Thymus (tissue), 11 donors: Measurements from ENCODE around the gene TAF15. TPM values are rescaled to one million over a fixed set of nuclear protein-coding genes. Genes with fewer than 3 reads are reported as not detected.

ENCODE experiments used
- DNase-seq, 9 donors: peaks; one replicate each; pipeline ENCODE4 v3.0.0-alpha.2; 2013; ENCODE audit warnings: low spot score in 9 of 9, low read depth in 6 of 9, missing footprints in 1 of 9
- H3K27ac ChIP-seq, 2 donors: one replicate each; pipeline ENCODE4 v1.5.1; 2013; ENCODE audit warnings: control low read depth in 1 of 2, low read depth in 1 of 2, low read length in 1 of 2, mild to moderate bottlenecking in 1 of 2, moderate library complexity in 1 of 2
- H3K27me3 ChIP-seq, 2 donors: one replicate each; pipeline ENCODE4 v1.5.1; 2013; ENCODE audit warnings: low read length in 1 of 2; ENCODE audit not compliant: control insufficient read depth in 2 of 2, insufficient read depth in 1 of 2
- H3K36me3 ChIP-seq, 2 donors: one replicate each; pipeline ENCODE4 v1.5.1; 2013; ENCODE audit warnings: low read length in 1 of 2, mild to moderate bottlenecking in 1 of 2, moderate library complexity in 1 of 2; ENCODE audit not compliant: control insufficient read depth in 2 of 2, insufficient read depth in 2 of 2
- H3K4me1 ChIP-seq, 2 donors: one replicate each; pipeline ENCODE4 v1.5.1; 2013; ENCODE audit warnings: low read length in 2 of 2; ENCODE audit not compliant: control insufficient read depth in 2 of 2, insufficient read depth in 2 of 2
- H3K4me3 ChIP-seq, 2 donors: one replicate each; pipeline ENCODE4 v1.5.1; 2013; ENCODE audit warnings: low read length in 2 of 2, control low read depth in 1 of 2, mild to moderate bottlenecking in 1 of 2
- H3K9me3 ChIP-seq, 2 donors: one replicate each; pipeline ENCODE4 v1.5.1; 2013; ENCODE audit warnings: low read length in 1 of 2, mild to moderate bottlenecking in 1 of 2; ENCODE audit not compliant: control insufficient read depth in 2 of 2, insufficient read depth in 1 of 2
- WGBS: extraction: QIAGEN DNeasy Blood & Tissue Kit; methylation state at CpG from one replicate; pipeline ENCODE4 v1.1.7; 2013; 5-methylcytosine and 5-hydroxymethylcytosine counted together
- polyA plus RNA-seq: library from polyadenylated mRNA; stranded (reverse); fragments of 200-250 nt; gene quantifications from one replicate; pipeline ENCODE4 v1.2.3, GENCODE V29; 2013
- total RNA-seq: library from RNA; stranded (reverse); fragments of 120-200 nt; gene quantifications from one replicate; pipeline ENCODE4 v1.2.4, GENCODE V29; 2013
- donor health status: healthy.

The TAF15 gene
- total and polyA plus RNA-seq, 2 donors: 26.1 to 95.9 TPM

DNA sequence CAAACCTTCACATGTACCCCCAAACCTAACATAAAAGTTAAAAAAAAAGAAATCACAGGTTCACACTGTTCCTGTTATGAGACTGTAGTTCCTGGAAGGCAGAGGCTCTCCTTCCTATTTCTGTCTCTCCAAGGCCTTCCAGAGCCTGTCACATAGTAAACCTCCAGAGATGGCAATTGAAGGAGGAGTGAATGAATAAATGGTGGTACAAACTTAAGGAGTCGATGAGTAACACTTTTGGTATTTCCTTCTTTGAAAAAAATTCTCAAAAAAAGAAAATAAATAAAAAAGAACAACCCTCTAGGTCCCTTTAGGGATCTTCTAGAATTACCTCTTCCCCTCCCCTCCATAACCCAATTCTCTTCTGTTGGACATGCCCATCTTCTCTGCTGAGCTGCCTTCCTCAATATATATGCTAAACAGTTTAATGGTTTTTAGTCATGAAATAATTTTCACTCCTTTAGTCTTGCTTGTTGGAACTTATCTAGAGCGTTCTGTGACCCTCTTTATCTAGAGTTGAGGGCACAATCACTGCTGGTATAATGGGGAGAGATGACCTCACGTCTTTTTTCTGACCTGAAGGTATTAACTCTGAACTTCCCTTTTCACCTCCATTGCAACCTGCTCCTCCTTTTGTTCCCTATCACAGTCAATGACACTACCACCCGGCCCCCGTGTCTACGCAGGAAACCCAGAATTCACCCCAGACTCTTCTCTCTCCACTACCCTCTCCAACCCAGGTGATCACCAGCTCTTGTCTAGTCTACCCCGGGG is 1.7 kb upstream of the TAF15 start:
- DNase-seq: no peak
- Histone ChIP-seq H3K27me3 (no peaks in the 10 kb centered on the region), H3K36me3 (peaks cover 0 to 4% of the 10 kb centered on the region in 2 donors), H3K4me3 (no peak overlapping the region), H3K27ac (no peak overlapping the region), H3K9me3 (peaks cover 0 to 3% of the 10 kb centered on the region in 2 donors), H3K4me1 (peaks cover 17 to 28% of the 10 kb centered on the region in 2 donors)
- WGBS: 91% methylated on average over 7 of the region's 7 CpGs

DNA sequence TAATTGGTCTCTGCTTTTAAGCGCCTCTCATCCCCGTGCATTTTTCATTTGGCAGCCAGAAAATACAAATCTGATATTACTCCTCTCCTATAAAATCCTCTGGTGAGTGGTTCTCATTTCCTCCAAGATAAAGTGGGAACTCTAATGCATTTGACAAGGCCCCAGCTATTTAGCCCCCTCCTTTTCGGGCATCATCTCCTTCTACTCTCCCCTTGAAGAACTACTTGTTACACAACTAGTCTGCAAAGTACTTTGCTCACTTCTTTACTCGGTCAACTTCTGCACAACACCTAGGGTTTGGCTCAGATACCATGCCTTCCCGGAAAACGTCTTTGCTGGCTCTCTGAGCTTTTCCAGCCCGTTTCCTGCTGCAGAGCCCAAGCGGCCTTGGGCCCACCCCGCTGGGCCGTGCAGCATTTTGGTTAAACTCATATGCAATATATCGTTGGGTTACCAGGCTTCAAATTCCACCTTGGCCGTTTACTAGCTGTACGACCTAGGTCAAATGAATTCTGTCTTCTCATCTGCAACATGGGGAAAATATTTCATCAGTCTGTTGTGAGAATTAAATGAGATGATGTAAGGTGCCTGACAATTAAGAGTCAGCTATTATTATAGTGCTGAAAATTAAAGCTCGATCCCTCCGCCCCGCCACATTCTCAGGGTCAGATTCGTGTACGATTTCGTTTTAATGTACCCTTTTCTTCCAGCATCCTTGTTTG is 883 bp upstream of the TAF15 start:
- H3K9me3 ChIP-seq: peaks cover 0 to 3% of the 10 kb centered on the region in 2 donors
- no peak for DNase-seq
- peak overlapping the region; percentile 93 to 99 for H3K27ac ChIP-seq
- H3K36me3 ChIP-seq: peaks cover 0 to 4% of the 10 kb centered on the region in 2 donors
- H3K27me3 ChIP-seq: no peaks in the 10 kb centered on the region
- H3K4me3 ChIP-seq: peak overlapping the region; percentile 81 to 98
- WGBS: 40% methylated on average over 19 of the region's 19 CpGs
- peaks cover 17 to 31% of the 10 kb centered on the region in 2 donors for H3K4me1 ChIP-seq

DNA sequence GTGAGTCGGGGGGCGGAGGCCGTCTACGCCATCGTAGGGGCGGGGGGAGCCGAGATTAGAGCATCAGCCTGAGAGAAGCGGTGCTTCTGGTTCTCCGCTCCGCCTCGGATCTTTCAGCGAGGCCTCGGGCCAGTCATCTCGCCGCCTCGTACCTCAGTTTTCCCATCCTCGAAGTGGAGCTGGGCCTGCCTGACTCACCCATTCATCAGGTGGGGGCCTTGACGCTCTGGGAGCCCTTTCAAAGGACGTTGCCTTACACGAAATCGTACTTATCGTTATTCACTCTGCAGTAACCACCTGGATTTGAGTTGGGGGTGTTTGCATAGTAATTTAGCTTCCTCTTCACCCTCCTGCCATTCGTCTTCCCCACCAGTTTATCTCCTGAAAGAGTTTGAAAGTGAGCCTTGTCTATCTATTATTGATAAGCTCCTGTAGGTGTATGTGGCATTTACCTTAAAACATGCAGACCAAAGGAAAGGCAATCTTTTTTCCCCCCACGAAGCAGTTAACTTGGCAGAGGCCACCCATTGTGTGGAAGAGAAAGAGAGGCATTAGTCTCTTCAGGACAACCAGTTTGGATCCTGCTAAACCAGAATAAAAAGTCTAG is 674 bp downstream of the TAF15 start:
- Histone ChIP-seq H3K27ac (peak overlapping the region; percentile 98 to 99), H3K4me1 (peaks cover 16 to 29% of the 10 kb centered on the region in 2 donors), H3K27me3 (no peaks in the 10 kb centered on the region), H3K4me3 (peak overlapping the region; percentile 81 to 98), H3K36me3 (peaks cover 3 to 6% of the 10 kb centered on the region in 2 donors), H3K9me3 (peaks cover 0 to 3% of the 10 kb centered on the region in 2 donors)
- DNase-seq: peak in 4 of 9 donors; percentile 17 to 40 (median 28)
- under 1% methylated on average over 24 of the region's 24 CpGs for WGBS

DNA sequence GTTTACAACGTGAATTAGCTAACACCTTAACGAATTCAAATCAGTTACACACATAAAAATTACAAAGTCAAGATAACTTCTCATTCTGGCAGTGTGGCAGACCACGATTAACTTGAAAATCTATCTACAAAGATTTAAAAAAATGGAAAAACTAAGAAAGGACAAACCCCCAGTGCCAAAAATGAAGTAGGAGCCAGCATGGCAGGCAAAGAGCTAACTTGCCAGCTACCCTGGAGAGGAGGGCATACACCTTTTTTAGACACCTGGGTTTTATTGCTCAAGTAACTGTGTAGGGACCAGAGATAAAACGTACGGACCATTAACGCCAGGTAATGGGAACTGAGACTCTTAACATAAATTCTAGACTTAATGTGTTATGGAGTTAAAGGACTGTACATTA is 2.5 kb downstream of the TAF15 start:
- H3K4me1 ChIP-seq: peaks cover 10 to 23% of the 10 kb centered on the region in 2 donors
- DNase-seq: no peak
- peaks cover 7 to 15% of the 10 kb centered on the region in 2 donors for H3K36me3 ChIP-seq
- H3K9me3 ChIP-seq: peaks cover 0 to 3% of the 10 kb centered on the region in 2 donors
- H3K4me3 ChIP-seq: no peak overlapping the region
- H3K27me3 ChIP-seq: no peaks in the 10 kb centered on the region
- WGBS: 91% methylated on average over 6 of the region's 6 CpGs
- no peak overlapping the region for H3K27ac ChIP-seq

DNA sequence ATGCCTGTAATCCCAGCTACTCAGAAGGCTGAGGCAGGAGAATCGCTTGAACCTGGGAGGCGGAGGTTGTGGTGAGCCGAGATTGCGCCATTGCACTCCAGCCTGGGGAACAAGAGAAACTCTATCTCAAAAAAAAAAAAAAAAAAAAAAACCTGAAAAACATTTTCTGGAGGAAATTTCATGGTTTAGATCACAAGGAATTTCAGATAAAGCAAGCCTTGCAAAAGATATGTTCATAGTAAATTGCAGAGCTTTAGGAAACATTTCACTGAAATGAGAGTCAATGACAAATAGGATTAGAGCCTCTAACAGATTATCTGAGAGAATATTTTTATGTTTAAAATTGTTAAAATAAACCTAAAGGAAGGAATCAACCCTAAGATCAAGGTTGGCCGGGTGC is 3.2 kb downstream of the TAF15 start:
- Histone ChIP-seq H3K9me3 (peaks cover 0 to 3% of the 10 kb centered on the region in 2 donors), H3K27ac (no peak overlapping the region), H3K4me1 (peaks cover 10 to 21% of the 10 kb centered on the region in 2 donors), H3K4me3 (no peak overlapping the region), H3K36me3 (peaks cover 11 to 18% of the 10 kb centered on the region in 2 donors), H3K27me3 (no peaks in the 10 kb centered on the region)
- 94% methylated on average over 5 of the region's 5 CpGs for WGBS
- no peak for DNase-seq

DNA sequence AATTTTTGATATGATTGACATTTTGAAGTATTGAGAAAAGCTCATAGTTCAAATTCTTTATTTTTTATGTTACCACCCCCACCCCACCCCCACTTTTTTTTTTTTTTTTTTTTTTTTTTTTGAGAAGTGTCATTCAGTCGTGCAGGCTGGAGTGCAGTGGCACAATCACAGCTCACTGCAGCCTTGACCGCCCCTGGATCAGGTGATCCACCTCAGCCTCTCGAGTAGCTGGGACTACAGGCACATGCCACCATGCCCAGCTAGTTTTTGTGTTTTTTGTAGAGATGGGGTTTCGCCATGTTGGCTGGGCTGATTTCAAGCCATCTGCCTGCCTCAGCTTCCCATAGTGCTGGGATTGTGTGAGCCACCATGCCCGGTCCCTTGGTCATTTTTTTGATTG is 7.4 kb downstream of the TAF15 start:
- no peaks in the 10 kb centered on the region for H3K27me3 ChIP-seq
- no peak overlapping the region for H3K4me3 ChIP-seq
- WGBS: 95% methylated on average over 5 of the region's 5 CpGs
- H3K27ac ChIP-seq: no peak overlapping the region
- no peak for DNase-seq
- no peaks in the 10 kb centered on the region for H3K9me3 ChIP-seq
- peaks cover 11 to 39% of the 10 kb centered on the region in 2 donors for H3K36me3 ChIP-seq
- H3K4me1 ChIP-seq: peaks cover 1 to 4% of the 10 kb centered on the region in 2 donors

DNA sequence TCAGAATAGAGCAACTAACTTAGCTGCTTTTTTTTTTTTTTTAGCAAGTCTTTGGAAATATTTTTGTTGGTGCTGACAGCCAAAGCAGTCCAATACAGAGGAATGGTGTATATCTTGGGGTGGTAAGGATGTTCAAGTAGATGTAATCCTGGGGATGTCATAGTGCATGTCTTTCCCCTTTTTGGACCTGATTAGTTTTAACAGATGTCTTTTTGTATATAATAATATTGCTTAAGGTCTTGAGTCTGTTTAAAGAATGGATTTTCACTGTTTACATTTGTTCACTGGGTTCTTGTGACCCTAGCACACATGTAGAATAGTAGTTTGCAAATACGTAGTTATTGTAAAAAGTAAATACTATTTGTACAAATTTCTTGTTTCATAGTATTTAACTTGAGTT is 7.9 kb downstream of the TAF15 start:
- no peak for DNase-seq
- Histone ChIP-seq H3K4me1 (peaks cover 0 to 2% of the 10 kb centered on the region in 2 donors), H3K9me3 (no peaks in the 10 kb centered on the region), H3K4me3 (no peak overlapping the region), H3K27me3 (no peaks in the 10 kb centered on the region), H3K27ac (no peak overlapping the region), H3K36me3 (peaks cover 11 to 36% of the 10 kb centered on the region in 2 donors)
- 94% methylated on average over 1 of the region's 1 CpG for WGBS

DNA sequence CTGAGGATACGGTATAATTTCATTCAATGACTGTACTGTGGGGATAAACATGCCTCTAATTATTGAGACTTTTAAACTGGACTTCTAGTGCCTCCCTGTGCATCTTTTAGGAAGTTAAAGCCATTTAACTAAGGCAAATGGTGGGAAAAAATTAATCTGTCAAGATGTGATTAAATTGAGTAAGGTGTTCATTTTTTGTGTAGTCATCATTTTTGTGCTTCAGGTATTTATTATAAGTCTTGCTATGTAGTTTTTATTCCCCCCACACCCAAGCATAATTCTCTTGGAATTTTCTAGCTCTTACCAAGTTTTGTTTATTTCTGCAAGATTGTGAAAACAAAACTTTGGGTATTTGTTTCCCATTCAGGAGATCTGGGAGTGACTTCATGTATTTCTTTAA is 10.2 kb downstream of the TAF15 start:
- H3K27me3 ChIP-seq: no peaks in the 10 kb centered on the region
- no peak overlapping the region for H3K4me3 ChIP-seq
- peaks cover 14 to 57% of the 10 kb centered on the region in 2 donors for H3K36me3 ChIP-seq
- no peaks in the 10 kb centered on the region for H3K4me1 ChIP-seq
- no peak for DNase-seq
- no peak overlapping the region for H3K27ac ChIP-seq
- WGBS: 94% methylated on average over 1 of the region's 1 CpG
- H3K9me3 ChIP-seq: no peaks in the 10 kb centered on the region

DNA sequence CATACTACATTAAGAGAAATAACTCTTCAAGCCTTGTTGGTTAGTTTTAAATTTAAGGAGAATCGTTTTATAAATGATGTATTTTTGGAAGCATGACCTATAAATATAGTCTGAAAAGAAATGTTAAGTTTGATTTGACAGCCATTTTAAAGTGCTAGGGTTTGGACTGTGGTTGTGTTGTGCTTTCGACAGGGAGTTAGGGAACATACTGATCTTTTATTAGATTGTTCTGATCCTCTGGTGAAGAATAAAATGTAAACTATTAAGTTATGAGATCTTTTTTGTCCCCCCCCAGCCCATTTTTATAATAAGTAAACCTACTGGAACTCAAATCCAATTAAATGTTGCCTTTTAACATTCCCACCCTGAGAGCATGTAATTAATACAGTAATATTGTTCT is 12.0 kb downstream of the TAF15 start:
- Histone ChIP-seq H3K9me3 (no peaks in the 10 kb centered on the region), H3K4me3 (no peak overlapping the region), H3K4me1 (no peaks in the 10 kb centered on the region), H3K27ac (no peak overlapping the region), H3K27me3 (no peaks in the 10 kb centered on the region), H3K36me3 (peaks cover 15 to 62% of the 10 kb centered on the region in 2 donors)
- DNase-seq: no peak
- WGBS: 95% methylated on average over 2 of the region's 2 CpGs
